ENCODE data around the gene C16orf46.

C16orf46 gene

DNA sequence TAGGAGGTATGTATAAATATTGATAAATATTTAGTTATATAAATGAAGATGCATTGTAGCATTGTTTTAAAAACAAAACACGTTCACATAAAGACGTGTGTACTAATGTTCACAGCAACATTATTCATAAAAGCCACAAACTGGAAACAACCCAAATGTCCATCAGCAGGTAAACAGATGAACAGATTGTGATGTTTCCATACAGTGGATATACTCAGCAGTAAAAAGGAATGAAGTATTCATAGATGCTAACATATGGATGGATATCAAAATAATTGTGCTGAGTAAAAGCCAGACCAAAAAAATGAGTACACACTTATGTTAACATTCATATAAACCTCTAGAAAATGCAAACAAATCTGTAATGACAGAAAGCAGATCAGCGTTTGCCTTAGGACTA, 64.1 kb downstream of the C16orf46 start:
- no peak for DNase-seq

Measured in suppressor macrophage treated with lipopolysaccharide for 1 hour (primary cell).